GM21515 (cell line): ENCODE data around the gene TRAF6.
"Not testable (repeated sequence)": the region's sequence is repeated elsewhere in the genome, so short reads cannot be mapped to it uniquely, and the experiment has no call there.

Source experiments
- ATAC-seq: cut with Tn5 transposase; IDR thresholded peaks from one replicate; pipeline ENCODE4 v1.9.1; 2021; ENCODE audit not compliant: unreplicated experiment

Gene TRAF6, protein sequence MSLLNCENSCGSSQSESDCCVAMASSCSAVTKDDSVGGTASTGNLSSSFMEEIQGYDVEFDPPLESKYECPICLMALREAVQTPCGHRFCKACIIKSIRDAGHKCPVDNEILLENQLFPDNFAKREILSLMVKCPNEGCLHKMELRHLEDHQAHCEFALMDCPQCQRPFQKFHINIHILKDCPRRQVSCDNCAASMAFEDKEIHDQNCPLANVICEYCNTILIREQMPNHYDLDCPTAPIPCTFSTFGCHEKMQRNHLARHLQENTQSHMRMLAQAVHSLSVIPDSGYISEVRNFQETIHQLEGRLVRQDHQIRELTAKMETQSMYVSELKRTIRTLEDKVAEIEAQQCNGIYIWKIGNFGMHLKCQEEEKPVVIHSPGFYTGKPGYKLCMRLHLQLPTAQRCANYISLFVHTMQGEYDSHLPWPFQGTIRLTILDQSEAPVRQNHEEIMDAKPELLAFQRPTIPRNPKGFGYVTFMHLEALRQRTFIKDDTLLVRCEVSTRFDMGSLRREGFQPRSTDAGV

DNA sequence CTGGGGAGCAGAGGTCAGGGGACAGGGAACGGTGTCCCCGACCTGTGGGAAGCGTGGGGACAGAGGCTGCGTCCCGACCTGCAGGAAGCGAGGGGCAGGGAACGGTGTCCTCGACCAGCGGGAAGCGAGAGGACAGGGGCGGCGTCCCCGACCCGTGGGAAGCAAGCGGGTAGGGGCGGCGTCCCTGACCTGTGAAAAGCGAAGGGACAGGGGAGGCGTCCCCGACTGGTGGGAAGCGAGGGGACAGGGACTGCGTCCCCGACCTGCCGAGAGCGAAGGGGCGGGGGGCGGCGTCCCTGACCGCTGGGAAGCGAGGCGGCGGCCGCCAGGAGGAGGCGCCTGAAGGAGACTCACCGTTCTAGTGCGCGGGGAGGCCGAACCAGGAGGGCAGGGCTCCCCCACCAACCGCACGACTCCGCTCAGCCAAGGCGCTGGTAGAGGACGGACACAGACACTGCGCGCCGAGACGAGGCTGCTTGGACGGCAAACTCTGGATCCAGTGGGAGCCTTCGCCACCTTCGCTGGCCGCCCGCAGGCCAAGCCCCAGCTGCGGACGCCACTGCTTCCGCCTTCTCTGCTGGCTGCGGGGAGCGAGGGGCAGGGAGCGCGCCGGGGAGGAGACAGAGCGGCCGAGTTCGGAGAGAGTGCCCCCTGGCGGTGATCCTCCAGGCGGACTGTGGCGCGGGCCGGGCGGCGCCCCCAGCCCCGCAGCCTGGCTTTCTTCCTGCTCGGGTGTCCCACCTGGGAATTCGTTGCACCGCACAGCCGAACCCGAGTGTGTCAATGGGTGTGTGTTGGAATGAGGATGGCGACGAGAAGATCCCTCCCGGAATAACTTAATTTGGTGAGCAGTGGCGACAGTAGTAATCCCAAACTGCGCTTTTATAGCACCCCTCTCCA, at the start of gene TRAF6:
TRAF6 (minus strand) TSS at position 579 of the 900 bp plus-strand sequence. CDS start 8,757 bp downstream, outside the sequence.
- ATAC-seq, result peak; percentile 97

DNA sequence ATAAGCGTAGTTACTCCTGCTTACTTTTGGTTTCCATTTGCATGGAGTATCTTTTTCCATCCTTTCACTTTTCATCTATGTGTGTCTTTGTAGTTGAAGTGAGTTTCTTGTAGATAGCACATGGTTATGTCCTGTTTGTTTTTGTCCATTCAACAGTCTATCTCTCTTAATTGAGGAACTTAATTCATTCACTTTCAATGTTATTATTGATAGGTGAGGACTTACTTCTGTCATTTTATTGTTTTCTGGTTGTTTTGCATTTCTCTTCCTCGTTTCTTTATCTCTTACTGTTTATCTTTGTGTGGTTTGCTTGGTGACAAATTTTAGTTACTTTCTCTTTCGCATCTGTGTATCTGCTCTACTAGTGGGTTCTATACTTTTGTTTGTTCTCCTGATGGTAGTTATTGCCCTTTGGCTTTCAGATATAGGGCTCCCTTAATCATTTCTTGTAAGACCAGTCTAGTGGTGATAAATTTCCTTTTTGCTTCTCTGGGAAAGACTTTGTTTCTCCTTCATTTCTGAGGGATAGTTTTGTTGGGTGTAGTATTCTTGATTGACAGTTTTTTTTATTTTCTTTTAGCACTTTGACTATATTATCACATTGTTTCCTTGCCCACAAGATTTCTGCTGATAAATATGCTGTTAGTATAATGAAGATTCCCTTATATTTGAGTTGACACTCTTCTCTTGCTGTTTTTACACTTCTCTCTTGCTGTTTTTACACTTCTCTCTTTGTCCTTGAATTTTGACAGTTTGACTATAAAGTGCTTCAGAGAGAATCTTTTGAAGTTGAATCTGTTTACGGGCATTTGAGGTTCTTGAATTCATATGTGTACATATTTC, 48.7 kb upstream of the TRAF6 start:
- peak; percentile 78 for ATAC-seq

DNA sequence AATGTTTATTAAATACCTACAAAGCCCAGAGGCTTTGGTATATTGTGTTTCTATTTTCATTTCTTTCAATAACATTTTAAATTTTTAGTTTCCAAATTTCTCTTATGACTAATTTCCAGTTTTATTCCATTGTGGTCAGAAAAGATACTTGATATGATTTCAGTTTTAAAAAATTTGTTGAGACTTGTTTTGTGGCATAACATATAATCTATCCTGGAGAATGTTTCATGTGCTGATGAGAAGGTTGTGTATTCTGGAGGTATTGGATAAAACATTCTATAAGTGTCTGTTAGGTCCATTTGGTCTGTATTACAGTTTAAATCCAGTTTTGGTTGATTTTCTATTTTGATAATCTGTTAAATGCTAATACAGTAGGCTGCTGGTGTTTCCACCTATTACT, 47.9 kb upstream of the TRAF6 start:
- no peak for ATAC-seq

DNA sequence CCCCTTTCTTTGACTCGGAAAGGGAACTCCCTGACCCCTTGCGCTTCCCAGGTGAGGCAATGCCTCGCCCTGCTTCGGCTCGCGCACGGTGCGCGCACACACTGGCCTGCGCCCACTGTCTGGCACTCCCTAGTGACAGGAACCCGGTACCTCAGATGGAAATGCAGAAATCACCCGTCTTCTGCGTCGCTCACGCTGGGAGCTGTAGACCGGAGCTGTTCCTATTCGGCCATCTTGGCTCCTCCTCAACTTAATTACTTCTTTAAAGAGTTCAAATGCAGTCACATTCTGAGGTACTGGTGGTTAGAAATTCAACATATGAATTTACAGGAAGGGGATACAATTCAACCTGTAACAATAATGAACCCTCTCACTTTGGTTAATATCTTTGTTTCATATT, 47.3 kb upstream of the TRAF6 start:
- not testable (repeated sequence) for ATAC-seq

DNA sequence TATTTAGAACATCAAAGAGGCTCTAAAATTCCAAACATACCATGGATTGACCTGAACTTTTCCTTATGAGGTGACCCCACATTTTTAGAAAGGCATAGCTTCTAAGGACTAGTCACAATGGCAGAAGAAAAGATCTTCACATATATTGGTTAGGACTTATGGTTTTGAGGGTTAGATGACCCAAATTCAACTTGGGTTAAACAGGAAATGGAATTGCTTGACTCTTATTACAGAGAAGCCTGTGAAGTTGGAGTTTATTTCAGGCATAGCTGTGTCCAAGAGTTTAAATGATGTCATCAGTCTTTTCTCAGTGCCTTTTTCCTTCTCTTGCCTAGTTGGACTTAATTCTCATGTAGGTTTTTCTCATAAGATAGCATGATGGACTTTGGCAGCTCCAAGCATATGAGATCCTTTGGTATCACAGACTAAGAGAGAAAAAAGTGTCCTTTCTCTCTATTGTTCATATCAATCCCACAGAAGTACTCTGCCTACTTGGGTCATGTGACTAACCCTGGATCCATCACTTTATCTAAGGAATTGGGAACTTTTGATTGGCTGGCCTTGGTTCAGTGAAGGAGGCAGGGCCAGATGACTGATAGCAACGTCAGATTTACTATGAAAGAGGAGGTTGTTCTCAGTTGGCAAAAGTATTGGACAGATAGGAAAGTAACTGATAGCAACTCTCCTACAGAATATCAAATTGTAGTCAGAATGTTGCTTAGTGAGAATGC, 40.5 kb upstream of the TRAF6 start:
- no peak for ATAC-seq

DNA sequence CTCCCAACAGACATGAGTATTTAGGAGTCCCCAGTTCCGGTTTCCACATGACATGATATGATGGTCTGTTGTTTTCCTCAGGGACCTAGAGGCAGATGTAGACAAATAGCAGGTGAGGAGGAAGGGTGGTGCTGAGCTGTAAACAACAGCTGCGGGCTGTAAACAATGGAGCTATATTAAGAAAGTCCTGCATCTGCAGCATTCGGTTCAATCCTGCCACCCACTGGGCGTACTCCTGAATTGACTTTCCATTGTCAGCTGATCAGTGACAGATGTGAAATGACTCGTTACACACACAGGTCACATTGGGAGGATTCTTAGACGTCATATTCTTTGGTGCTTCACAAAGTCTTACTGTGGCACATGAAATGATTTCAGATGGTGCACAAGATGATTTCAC, 30.9 kb upstream of the TRAF6 start:
- peak; percentile 98 for ATAC-seq

DNA sequence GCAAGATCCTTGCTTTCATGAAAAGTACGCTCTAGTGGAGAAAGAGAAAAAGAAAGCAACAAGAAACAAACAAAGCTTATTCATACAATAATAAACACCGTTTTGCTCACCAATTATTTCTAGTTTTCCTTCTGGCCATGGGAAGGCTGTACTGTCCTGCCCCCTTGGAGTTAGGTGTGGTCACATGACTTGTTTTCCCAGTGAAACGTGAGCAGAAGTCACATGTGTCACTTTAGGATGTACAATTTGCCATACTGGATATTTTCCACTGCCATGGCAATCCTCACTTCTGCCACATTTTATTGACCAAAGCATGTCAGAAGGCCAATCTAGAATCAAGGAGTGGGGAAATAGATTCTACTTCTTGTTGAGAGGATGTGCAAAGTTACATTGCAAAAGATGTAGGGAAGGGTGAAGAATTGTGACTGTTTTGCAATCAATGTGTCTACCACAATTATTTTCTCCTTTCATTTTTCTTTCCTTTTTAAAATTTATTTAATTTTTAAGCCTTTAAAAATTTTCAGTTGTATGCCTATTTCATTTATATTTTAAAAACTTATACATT, 24.3 kb upstream of the TRAF6 start:
- no peak for ATAC-seq

DNA sequence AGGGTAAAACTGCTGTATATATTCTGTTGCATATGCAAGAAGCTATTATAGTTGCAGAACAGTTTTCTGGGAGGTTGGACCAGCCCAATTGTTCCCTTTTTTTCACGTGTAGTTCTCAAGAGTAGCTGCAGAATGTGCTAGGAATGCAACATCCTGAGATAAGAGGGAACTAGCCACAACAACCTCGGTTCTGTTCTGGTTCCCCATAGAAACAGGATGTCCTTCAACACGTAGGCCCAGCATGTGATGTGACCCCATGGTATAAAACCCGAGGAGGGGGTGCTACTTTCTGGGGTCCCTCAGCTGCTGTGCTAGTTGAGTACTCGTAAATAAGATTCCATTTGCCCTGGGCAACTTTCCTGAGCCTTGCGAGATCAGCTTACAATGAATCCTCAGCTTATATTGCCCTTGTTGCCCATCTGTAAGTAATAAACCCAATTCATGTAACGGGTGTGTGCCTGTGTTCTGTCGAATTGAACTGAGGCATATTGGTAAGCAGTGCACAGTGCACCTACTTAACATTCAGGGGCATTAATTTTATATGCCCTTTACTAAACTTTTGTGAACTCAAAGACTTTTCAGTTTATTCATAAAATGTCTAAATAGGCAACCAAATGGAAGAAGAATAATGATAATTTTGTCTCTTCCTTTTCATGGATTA, 23.0 kb upstream of the TRAF6 start:
- ATAC-seq, result no peak

DNA sequence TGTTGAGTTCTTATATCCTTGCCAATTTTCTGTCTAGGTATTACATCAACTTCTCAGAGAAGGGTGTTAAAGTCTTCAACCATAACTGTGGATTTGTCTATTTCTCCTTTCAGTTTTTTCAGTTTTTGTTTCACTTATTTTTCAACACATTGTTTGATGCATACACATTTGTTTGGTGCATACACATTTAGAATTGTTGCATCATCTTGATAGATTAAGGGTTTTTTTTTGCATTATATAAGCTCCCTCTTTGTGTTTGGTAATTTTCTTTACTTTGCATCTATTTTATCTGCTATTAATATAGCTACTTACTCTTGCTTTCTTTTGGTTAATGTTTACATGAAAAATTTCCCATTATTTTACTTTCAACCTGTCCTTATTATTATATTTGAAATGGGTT, 20.8 kb upstream of the TRAF6 start:
- no peak for ATAC-seq

DNA sequence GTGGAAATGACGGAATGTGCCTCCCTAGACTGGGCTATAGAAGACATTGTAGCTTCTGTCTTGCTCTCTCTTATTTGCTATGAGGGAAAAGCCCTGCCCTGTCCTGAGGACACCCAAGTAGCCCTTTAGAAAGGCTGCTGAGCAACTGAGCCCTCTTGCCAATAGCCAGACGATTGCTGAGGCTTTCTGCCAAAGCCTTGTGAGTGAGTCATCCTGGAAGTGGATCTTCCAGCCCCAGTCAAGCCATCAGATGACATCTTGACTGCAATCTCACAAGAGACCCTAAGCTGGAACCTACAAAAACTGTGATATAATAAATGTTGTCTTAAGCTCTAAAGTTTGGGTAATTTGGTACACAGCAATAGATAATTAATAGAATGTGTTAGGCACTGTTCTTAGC, 3.9 kb upstream of the TRAF6 start:
- ATAC-seq, result no peak

DNA sequence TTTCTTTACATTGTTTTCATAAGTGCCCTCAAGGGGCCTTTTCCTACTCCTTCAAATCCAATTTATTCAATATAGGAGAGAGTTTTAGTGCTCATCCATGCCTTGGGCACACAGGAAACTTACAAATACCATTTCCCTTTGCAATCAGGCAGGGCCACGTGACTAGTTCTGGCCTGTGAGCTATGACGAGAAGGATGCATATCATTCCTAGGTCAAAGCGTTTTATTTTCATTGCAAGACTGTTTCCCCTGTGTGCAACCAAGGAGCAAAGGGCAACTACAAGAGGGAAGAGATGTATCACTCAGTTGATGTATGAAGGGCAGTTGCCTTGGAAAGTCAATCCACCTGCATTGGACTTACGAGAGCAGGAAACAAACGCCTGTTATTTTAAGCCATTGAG, 1.9 kb upstream of the TRAF6 start:
- no peak for ATAC-seq

DNA sequence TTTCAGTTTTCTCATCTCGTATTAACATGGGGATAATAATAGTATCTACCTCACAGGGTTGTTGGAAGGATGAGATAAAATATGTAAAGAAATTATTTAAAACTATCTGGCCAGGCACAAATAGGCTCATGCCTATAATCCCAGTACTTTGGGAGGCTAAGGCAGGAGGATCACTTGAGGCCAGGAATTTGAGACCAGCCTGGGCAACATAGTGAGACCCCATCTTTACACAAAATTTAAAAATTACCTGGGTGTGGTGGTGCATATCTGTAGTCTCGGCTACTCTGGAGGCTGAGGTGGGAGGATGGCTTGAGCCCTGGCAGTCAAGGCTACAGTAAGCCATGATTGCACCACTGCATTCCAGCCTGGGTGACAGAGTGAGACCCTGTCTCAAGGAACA, 990 bp upstream of the TRAF6 start:
- ATAC-seq, result not testable (repeated sequence)

DNA sequence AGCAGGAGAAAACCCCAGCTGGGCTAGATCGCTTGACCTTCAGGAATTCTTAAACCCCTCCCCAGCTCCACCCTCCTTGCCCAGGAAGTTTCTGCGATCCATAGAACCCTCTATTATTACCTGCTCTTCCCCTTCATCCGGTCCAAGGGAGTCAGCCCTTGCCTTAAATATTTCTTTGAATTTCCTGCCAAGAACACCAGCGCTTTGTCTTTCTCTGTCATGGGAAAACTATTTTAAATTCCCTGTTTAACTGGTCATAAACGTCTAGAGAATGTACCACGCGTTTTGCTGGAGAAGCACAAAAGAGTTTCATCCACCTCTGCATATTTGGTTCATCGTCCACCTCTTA, 496 bp upstream of the TRAF6 start:
- no peak for ATAC-seq

DNA sequence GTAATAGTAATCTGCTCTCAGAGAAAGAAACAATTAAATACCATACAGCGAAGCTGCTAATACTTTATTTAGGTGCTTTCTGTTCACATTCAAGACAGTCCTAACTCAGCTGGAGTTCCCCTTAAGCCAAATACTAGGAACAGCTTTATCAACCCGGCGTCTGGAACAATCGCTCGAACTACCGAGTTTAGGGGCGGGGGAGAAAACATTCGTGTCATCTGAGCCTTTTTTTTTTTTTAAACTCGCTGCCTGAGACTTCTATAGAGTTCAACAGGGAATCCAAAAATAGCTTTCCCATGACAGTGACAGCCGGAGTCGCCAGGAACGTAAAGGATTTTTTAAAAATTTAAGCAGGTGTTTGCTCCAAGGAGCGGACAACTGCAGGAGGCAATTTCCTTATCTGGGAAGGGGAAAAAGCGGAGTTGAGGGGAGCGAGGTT, 852 bp downstream of the TRAF6 start:
- peak; percentile 26 for ATAC-seq

DNA sequence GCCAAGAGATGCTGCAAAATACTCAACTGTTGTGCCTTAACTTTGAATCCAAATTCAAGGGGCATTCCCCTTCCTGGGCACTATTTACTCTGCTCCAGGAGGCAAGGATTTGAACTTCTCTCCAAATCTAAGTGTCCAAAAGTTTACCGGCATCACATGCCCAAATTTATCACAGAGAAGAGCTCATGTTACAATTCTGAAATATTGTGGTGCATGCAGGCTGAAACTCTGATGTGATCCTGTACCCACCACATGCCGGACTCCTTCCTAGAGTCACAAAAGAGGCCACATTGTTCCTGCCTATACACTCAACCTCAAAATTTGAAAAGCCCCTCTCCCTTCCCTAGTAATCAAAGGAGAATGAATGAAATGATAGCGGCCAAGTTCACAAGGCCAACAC, 1.3 kb downstream of the TRAF6 start:
- no peak for ATAC-seq

DNA sequence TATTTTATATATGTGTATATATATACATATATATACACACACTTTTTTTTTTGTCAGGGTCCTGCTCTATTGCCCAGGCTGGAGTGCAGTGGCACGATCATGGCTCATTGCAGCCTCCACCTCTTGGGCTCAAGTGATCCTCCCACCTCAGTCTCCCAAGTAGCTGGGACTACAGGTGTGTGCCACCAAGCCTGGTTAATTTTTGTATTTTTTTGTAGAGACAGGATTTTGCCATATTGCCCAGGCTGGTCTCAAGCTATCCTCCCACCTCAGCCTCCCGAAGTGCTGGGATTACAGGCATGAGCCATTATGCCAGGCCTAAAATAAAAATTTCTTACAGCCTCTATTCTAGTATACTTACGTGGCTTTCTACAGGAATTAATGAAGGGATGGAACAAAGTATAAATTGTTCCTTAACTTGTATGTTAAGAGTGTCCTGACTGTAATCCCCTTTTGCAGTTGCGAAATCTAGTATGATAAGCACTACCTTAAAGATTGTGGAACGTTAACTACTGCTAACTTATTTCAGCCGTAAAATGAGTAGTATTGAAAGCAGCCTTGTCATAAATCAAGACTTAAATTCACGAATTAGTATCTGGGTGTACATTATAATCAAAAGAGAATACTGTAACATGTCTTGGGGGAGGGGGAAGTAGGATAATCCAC, 2.1 kb downstream of the TRAF6 start:
- no peak for ATAC-seq

DNA sequence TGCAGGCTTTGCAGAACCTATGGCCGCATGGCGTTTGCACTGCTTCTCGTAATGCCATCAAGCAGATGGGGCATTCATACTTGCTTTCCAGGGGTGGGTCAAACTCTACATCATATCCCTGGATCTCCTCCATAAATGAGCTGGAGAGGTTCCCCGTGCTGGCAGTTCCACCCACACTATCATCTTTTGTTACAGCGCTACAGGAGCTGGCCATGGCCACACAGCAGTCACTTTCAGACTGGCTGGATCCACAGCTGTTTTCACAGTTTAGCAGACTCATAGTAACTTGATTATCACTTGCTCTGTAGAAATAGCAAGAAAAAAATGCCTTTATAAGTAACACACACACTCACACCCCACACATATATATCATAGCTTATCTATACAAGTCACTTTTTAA, 8.8 kb downstream of the TRAF6 start:
- ATAC-seq, result no peak

DNA sequence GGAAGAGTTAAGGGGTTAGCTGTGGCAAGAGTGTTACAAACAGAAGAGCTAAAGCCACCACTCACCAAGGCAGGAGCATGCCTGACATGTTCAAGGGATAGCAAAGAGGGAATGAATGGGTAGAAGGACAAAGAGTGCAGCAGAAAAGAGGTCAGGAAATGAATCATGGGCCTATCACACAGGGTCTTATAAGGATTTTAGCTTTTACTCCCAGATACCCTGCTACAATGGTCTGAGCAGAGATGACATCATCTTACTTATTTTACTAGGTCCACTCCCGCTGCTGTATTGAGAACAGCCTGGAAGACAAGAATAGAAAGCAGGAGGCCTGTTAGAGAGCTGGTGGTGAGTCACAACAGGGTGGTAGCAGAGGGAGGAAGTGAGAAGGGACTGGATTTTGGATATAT, 9.8 kb downstream of the TRAF6 start:
- peak; percentile 90 for ATAC-seq

DNA sequence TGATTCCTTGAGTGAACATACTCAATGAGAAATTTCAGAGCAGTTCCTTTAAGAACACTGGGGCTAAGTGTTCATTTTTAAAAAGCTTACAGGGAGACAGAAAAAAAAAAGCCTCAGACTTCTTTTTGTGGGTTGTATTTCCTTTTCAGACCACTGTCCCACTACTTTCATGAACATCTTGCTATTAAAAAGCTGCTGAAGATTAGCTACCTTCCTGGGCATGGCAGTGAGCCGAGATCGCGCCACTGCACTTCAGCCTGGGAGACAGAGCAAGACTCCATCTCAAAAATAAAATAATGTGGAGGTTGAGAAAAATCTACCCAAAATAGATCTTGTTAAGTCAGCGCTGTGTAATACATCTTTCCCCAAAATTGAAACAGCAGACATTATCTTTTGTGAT, 10.8 kb downstream of the TRAF6 start:
- no peak for ATAC-seq
